ENCODE results near the gene APOL6.

The APOL6 gene

DNA sequence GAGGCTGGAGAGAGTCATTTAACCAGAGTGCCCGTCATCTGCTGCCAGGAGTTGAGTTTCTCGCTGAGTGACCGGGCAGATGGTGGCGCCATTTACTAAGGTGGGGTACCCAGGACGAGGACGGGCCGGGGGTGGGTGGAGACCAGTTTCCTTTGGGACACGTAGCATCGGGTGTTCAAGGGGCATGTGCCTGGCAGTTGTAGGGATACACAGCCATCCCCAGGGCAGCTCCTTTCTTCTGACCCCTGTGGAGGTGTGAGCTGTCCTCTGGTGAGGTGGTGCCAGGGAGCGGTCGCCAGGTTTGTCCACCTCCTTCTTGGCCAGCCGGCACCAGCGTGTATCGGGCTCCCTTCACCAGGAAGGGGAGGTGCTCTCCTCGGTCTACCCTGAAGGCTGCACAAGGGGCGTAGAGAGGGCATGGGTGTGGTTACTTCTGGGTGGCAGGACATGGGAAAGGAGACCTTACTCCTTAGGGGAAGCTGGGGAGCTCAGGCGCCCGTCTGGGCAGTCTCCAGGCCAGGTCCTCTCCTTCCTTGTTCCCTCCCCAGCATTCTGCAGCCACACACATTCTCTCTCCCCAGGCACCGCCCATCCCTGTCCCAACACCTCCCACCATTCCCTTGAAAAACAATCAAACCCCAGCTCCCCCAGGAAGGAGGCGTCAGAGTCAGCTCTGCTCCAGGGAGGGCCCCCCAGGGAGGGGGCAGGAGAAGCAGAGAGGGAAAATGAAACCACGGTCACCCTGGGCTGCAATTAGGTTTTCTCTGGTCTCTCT lies 20.8 kb upstream of the APOL6 start:
- H3K27me3 ChIP-seq (ENCODE audit: control insufficient read depth, insufficient read depth, low read length, poor library complexity, severe bottlenecking), result no peaks in the 10 kb centered on the region
- WGBS, 2 experiments, result 7 to 8% methylated on average over 21 of the region's 21 CpGs
- H3K4me3 ChIP-seq (ENCODE audit: insufficient read depth, low read depth, low read length), result peak overlapping the region; percentile 41
- peaks cover 5% of the 10 kb centered on the region for H3K4me1 ChIP-seq (ENCODE audit: control insufficient read depth, insufficient read depth, low read length)
- H3K9me3 ChIP-seq (ENCODE audit: control insufficient read depth, low read length), result no peaks in the 10 kb centered on the region
- no peaks in the 10 kb centered on the region for H3K36me3 ChIP-seq (ENCODE audit: control insufficient read depth, insufficient read depth, low read length)
- no peak overlapping the region for H3K27ac ChIP-seq (ENCODE audit: insufficient read depth, low read depth, low read length, poor library complexity, severe bottlenecking)

DNA sequence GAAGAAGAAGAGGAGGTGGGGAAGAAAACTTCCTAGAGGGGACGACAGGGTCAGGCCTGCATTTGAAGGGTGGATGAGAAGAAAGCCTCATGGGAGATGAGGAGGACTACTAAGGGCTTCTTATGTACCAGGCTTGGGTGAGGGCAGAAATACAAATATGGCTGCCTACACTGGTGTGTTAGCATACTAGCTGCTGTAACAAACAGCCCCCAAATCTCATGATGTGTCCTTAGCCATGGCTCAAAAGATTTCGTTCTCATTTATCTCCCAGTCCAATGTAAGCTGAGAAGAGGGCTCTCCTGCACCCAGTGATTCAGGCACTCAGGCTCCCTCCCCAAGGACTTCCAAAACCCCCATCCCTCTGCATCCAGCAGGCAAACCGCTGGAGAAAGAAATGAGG lies 19.5 kb upstream of the APOL6 start:
- no peak overlapping the region for H3K27ac ChIP-seq (ENCODE audit: insufficient read depth, low read depth, low read length, poor library complexity, severe bottlenecking)
- no peak overlapping the region for H3K4me3 ChIP-seq (ENCODE audit: insufficient read depth, low read depth, low read length)
- no peaks in the 10 kb centered on the region for H3K4me1 ChIP-seq (ENCODE audit: control insufficient read depth, insufficient read depth, low read length)
- H3K9me3 ChIP-seq (ENCODE audit: control insufficient read depth, low read length), result no peaks in the 10 kb centered on the region
- H3K36me3 ChIP-seq (ENCODE audit: control insufficient read depth, insufficient read depth, low read length), result no peaks in the 10 kb centered on the region
- H3K27me3 ChIP-seq (ENCODE audit: control insufficient read depth, insufficient read depth, low read length, poor library complexity, severe bottlenecking), result no peaks in the 10 kb centered on the region
- 81 to 85% methylated on average over 3 of the region's 3 CpGs for WGBS, 2 experiments

- 45 to 62% methylated on average over 7 to 8 of the region's 9 CpGs for WGBS, 2 experiments
- H3K27me3 ChIP-seq (ENCODE audit: control insufficient read depth, insufficient read depth, low read length, poor library complexity, severe bottlenecking), result no peaks in the 10 kb centered on the region
- no peaks in the 10 kb centered on the region for H3K36me3 ChIP-seq (ENCODE audit: control insufficient read depth, insufficient read depth, low read length)
- H3K4me1 ChIP-seq (ENCODE audit: control insufficient read depth, insufficient read depth, low read length), result no peaks in the 10 kb centered on the region
- no peaks in the 10 kb centered on the region for H3K9me3 ChIP-seq (ENCODE audit: control insufficient read depth, low read length)
- H3K27ac ChIP-seq (ENCODE audit: insufficient read depth, low read depth, low read length, poor library complexity, severe bottlenecking), result no peak overlapping the region
- H3K4me3 ChIP-seq (ENCODE audit: insufficient read depth, low read depth, low read length), result no peak overlapping the region
Observed at GRCh38 chr22:35629406-35630216, 18.6 kb upstream of the APOL6 start.

- Histone ChIP-seq H3K9me3 (ENCODE audit: control insufficient read depth, low read length) (no peaks in the 10 kb centered on the region), H3K4me1 (ENCODE audit: control insufficient read depth, insufficient read depth, low read length) (no peaks in the 10 kb centered on the region), H3K4me3 (ENCODE audit: insufficient read depth, low read depth, low read length) (no peak overlapping the region), H3K27me3 (ENCODE audit: control insufficient read depth, insufficient read depth, low read length, poor library complexity, severe bottlenecking) (no peaks in the 10 kb centered on the region), H3K36me3 (ENCODE audit: control insufficient read depth, insufficient read depth, low read length) (no peaks in the 10 kb centered on the region), H3K27ac (ENCODE audit: insufficient read depth, low read depth, low read length, poor library complexity, severe bottlenecking) (no peak overlapping the region)
- WGBS, 2 experiments, result 79 to 81% methylated on average over 3 to 4 of the region's 4 CpGs
Observed at GRCh38 chr22:35630387-35630793, 17.9 kb upstream of the APOL6 start.

GRCh38 chr22:35630891-35631290 lies 17.4 kb upstream of the APOL6 start:
- Histone ChIP-seq H3K27ac (ENCODE audit: insufficient read depth, low read depth, low read length, poor library complexity, severe bottlenecking) (no peak overlapping the region), H3K27me3 (ENCODE audit: control insufficient read depth, insufficient read depth, low read length, poor library complexity, severe bottlenecking) (no peaks in the 10 kb centered on the region), H3K4me3 (ENCODE audit: insufficient read depth, low read depth, low read length) (no peak overlapping the region), H3K9me3 (ENCODE audit: control insufficient read depth, low read length) (no peaks in the 10 kb centered on the region), H3K36me3 (ENCODE audit: control insufficient read depth, insufficient read depth, low read length) (no peaks in the 10 kb centered on the region), H3K4me1 (ENCODE audit: control insufficient read depth, insufficient read depth, low read length) (no peaks in the 10 kb centered on the region)
- WGBS, 2 experiments, result 91 to 94% methylated on average over 9 of the region's 9 CpGs

DNA sequence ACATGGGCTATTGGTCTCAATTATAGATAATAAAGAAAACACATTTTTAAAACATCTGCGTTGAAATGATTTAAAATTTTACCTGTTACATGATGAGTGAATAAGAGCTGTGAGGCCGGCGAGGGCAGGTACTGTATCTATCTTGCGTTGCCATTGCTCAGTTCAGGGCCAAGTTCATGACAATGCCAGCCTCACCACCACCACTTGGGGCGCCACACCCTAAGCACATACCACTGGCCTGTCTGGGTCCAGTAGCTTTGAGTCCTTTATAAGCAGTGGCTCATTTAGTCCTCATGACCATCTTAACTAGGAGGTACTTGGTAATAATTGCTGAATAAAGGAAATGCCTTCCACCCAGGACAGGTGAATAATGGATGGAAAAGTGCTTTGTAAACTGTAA lies 16.6 kb upstream of the APOL6 start:
- Histone ChIP-seq H3K36me3 (ENCODE audit: control insufficient read depth, insufficient read depth, low read length) (no peaks in the 10 kb centered on the region), H3K4me1 (ENCODE audit: control insufficient read depth, insufficient read depth, low read length) (no peaks in the 10 kb centered on the region), H3K4me3 (ENCODE audit: insufficient read depth, low read depth, low read length) (no peak overlapping the region), H3K9me3 (ENCODE audit: control insufficient read depth, low read length) (no peaks in the 10 kb centered on the region), H3K27me3 (ENCODE audit: control insufficient read depth, insufficient read depth, low read length, poor library complexity, severe bottlenecking) (no peaks in the 10 kb centered on the region), H3K27ac (ENCODE audit: insufficient read depth, low read depth, low read length, poor library complexity, severe bottlenecking) (no peak overlapping the region)
- 59 to 62% methylated on average over 4 to 5 of the region's 5 CpGs for WGBS, 2 experiments

DNA sequence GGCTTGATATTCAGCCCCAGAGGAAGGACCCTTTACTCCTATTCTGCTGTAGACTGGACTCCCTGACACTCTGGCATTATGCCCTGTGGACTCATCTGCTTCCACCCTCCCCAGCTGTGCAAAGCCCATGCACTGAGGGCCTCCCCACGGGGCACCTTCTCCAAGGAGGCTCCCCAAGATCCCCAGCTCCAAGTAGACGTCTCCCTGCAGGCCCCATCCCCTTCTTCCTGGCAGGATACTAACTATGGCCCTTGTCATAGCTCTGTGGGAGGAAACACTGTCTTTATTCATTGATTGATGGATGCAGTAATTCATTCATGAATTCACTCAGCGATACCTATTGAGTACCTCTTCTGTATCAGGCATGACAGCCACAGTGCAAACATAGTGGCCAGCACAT lies 15.3 kb upstream of the APOL6 start:
- H3K36me3 ChIP-seq (ENCODE audit: control insufficient read depth, insufficient read depth, low read length), result no peaks in the 10 kb centered on the region
- H3K9me3 ChIP-seq (ENCODE audit: control insufficient read depth, low read length), result no peaks in the 10 kb centered on the region
- no peak overlapping the region for H3K4me3 ChIP-seq (ENCODE audit: insufficient read depth, low read depth, low read length)
- no peak overlapping the region for H3K27ac ChIP-seq (ENCODE audit: insufficient read depth, low read depth, low read length, poor library complexity, severe bottlenecking)
- H3K4me1 ChIP-seq (ENCODE audit: control insufficient read depth, insufficient read depth, low read length), result no peaks in the 10 kb centered on the region
- WGBS, 2 experiments, result 52 to 65% methylated on average over 3 of the region's 3 CpGs
- H3K27me3 ChIP-seq (ENCODE audit: control insufficient read depth, insufficient read depth, low read length, poor library complexity, severe bottlenecking), result no peaks in the 10 kb centered on the region

DNA sequence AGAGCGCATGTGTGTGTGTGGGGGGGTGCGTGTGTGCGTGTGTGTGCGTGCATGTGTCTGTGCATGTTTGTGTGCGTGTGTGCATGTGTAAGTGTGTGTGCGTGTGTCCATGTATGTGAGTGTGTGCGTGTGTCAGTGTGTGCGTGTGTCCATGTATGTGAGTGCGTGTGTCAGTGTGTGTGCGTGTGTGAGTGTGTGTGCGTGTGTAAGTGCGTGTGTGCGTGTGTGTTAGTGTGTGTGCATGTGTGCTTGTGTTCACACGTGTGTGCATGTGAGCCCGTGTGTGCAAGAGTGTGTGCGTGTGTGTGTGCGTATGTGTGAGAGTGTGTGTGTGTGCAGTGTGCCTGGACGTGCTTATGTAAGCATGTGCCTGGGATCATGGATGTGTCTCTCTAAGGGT lies 14.7 kb upstream of the APOL6 start:
- H3K36me3 ChIP-seq (ENCODE audit: control insufficient read depth, insufficient read depth, low read length), result no peaks in the 10 kb centered on the region
- H3K27me3 ChIP-seq (ENCODE audit: control insufficient read depth, insufficient read depth, low read length, poor library complexity, severe bottlenecking), result no peaks in the 10 kb centered on the region
- no peak overlapping the region for H3K4me3 ChIP-seq (ENCODE audit: insufficient read depth, low read depth, low read length)
- peaks cover 5% of the 10 kb centered on the region for H3K4me1 ChIP-seq (ENCODE audit: control insufficient read depth, insufficient read depth, low read length)
- no peak overlapping the region for H3K27ac ChIP-seq (ENCODE audit: insufficient read depth, low read depth, low read length, poor library complexity, severe bottlenecking)
- WGBS, 2 experiments, result 91 to 92% methylated on average over 18 of the region's 18 CpGs
- H3K9me3 ChIP-seq (ENCODE audit: control insufficient read depth, low read length), result no peaks in the 10 kb centered on the region

- peaks cover 9% of the 10 kb centered on the region for H3K4me1 ChIP-seq (ENCODE audit: control insufficient read depth, insufficient read depth, low read length)
- no peaks in the 10 kb centered on the region for H3K9me3 ChIP-seq (ENCODE audit: control insufficient read depth, low read length)
- no peak overlapping the region for H3K27ac ChIP-seq (ENCODE audit: insufficient read depth, low read depth, low read length, poor library complexity, severe bottlenecking)
- H3K4me3 ChIP-seq (ENCODE audit: insufficient read depth, low read depth, low read length), result no peak overlapping the region
- 83 to 85% methylated on average over 5 of the region's 5 CpGs for WGBS, 2 experiments
- no peaks in the 10 kb centered on the region for H3K36me3 ChIP-seq (ENCODE audit: control insufficient read depth, insufficient read depth, low read length)
- H3K27me3 ChIP-seq (ENCODE audit: control insufficient read depth, insufficient read depth, low read length, poor library complexity, severe bottlenecking), result no peaks in the 10 kb centered on the region
Observed at GRCh38 chr22:35634015-35634414, 14.2 kb upstream of the APOL6 start.

- no peaks in the 10 kb centered on the region for H3K27me3 ChIP-seq (ENCODE audit: control insufficient read depth, insufficient read depth, low read length, poor library complexity, severe bottlenecking)
Observed at GRCh38 chr22:35634943-35635540, 13.2 kb upstream of the APOL6 start.

More at GRCh38 chr22:35634943-35635540, 13.2 kb upstream of the APOL6 start:
- Histone ChIP-seq H3K4me1 (ENCODE audit: control insufficient read depth, insufficient read depth, low read length) (peaks cover 9% of the 10 kb centered on the region), H3K4me3 (ENCODE audit: insufficient read depth, low read depth, low read length) (no peak overlapping the region), H3K27ac (ENCODE audit: insufficient read depth, low read depth, low read length, poor library complexity, severe bottlenecking) (no peak overlapping the region), H3K9me3 (ENCODE audit: control insufficient read depth, low read length) (no peaks in the 10 kb centered on the region), H3K36me3 (ENCODE audit: control insufficient read depth, insufficient read depth, low read length) (no peaks in the 10 kb centered on the region)
- WGBS, 2 experiments, result 91 to 93% methylated on average over 3 of the region's 3 CpGs

Data from ectodermal cell (in vitro differentiated cells).